Mesothelial cell of epicardium (in vitro differentiated cells): Measurements from ENCODE around the gene CLDN4. TPM values are rescaled to one million over a fixed set of nuclear protein-coding genes. Genes with fewer than 3 reads are reported as not detected.

ENCODE experiments used
- DNase-seq, 2 experiments: peaks; one replicate each; pipeline ENCODE4 v3.0.0; 2021; ENCODE audit warnings: low spot score in 2 of 2; ENCODE audit not compliant: unreplicated experiment in 2 of 2
- H3K27ac Mint-ChIP-seq: 2 replicates; pipeline ENCODE4 v1.8.0; 2021; ENCODE audit warnings: mixed read lengths
- H3K27me3 Mint-ChIP-seq: 2 replicates; pipeline ENCODE4 v1.8.0; 2021; ENCODE audit warnings: low read depth, mixed read lengths
- H3K36me3 Mint-ChIP-seq: 2 replicates; pipeline ENCODE4 v1.8.0; 2021; ENCODE audit warnings: mixed read lengths
- H3K4me1 Mint-ChIP-seq: 2 replicates; pipeline ENCODE4 v1.8.0; 2021; ENCODE audit warnings: mixed read lengths
- H3K4me3 Mint-ChIP-seq: 2 replicates; pipeline ENCODE4 v1.8.0; 2021; ENCODE audit warnings: mild to moderate bottlenecking, moderate library complexity, mixed read lengths
- H3K9me3 Mint-ChIP-seq: 2 replicates; pipeline ENCODE4 v1.8.0; 2021; ENCODE audit warnings: mixed read lengths
- CTCF ChIP-seq: fragments of 200-600 bp; sonication (generic); IDR thresholded peaks from one replicate; pipeline ENCODE4 v1.5.0; 2021; ENCODE audit warnings: antibody characterized with exemption; ENCODE audit not compliant: unreplicated experiment
- total RNA-seq: library from RNA; stranded (reverse); gene quantifications from 3 replicates; pipeline ENCODE4 v1.2.1, GENCODE V29; 2021

Gene CLDN4
- total RNA-seq, 1 donor from 2014 or later, result 165 TPM

DNA sequence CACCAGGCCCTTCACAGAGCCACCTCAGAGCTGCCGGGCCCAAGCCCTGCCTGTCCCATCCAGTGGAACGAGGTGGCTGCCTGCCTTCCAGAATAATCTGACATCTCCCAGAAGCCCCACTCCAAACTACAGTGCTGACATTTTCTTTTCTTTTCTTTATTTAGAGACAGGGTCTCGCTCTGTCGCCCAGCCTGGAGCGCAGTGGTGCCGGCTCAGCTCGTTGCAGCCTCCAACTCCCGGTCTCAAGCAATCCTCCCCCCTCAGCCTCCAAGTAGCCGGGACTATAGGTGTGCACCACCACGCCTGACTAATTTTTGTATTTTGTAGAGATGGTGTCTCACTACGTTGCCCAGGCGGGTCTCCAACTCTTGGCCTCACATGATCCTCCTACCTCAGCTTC, 30.5 kb downstream of the CLDN4 start:
- Mint-ChIP-seq H3K4me1 (no peaks in the 10 kb centered on the region), H3K9me3 (no peaks in the 10 kb centered on the region)
- no peak for TF ChIP-seq CTCF

GRCh38 chr7:73864981-73865711, 34.4 kb downstream of the CLDN4 start:
- peaks cover 5% of the 10 kb centered on the region for H3K4me1 Mint-ChIP-seq
- no peaks in the 10 kb centered on the region for H3K9me3 Mint-ChIP-seq
- H3K27ac Mint-ChIP-seq, result no peak overlapping the region
- H3K4me3 Mint-ChIP-seq, result no peak overlapping the region
- DNase-seq, result no peak
- no peaks in the 10 kb centered on the region for H3K36me3 Mint-ChIP-seq
- no peaks in the 10 kb centered on the region for H3K27me3 Mint-ChIP-seq
- no peak for TF ChIP-seq CTCF

More for the DNA sequence above, 30.5 kb downstream of the CLDN4 start:
- no peak overlapping the region for H3K4me3 Mint-ChIP-seq
- no peak for DNase-seq
- H3K27ac Mint-ChIP-seq, result no peak overlapping the region
- H3K27me3 Mint-ChIP-seq, result peaks cover 13% of the 10 kb centered on the region
- H3K36me3 Mint-ChIP-seq, result no peaks in the 10 kb centered on the region

DNA sequence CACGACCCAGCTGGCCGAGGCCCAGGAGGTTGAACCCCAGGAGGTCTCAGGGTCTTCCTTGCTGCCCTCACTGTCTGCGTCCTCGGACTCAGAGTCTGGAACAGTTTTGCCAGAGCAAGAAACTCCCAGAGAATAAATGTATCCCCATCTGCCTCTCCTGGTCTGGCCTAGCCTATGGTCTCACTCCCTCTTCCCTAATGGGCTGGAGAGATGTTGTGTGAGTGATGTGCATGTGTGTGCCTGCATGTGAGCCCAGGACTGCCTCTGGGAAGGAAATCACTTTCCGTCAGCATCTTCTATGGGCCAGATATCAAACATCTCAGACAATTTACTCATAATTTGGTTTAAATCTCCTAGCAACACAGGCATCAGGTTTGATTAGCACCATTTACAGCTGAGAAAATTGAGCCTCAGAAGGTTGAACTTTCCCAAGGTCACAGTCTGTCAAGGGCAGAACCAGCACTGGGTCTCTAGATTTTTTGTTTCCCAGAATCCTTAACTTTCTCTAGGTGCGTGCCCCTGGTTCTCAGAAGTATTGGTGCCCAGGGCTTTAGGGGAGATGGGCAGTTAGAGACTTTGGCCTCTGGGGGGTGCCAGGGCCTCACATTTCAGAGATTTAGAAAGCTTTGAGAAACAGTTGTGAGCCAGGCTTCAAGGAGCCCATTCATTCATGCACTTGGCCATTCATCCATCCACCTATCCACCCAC, 35.1 kb downstream of the CLDN4 start:
- TF ChIP-seq CTCF, result no peak
- peaks cover 8% of the 10 kb centered on the region for H3K4me1 Mint-ChIP-seq
- H3K9me3 Mint-ChIP-seq, result no peaks in the 10 kb centered on the region
- H3K36me3 Mint-ChIP-seq, result no peaks in the 10 kb centered on the region
- peak in 1 of 2 experiments; percentile 56 for DNase-seq
- H3K4me3 Mint-ChIP-seq, result no peak overlapping the region
- no peaks in the 10 kb centered on the region for H3K27me3 Mint-ChIP-seq
- H3K27ac Mint-ChIP-seq, result no peak overlapping the region

GRCh38 chr7:73866446-73866767, 35.6 kb downstream of the CLDN4 start:
- Mint-ChIP-seq H3K27me3 (no peaks in the 10 kb centered on the region), H3K4me1 (peaks cover 11% of the 10 kb centered on the region), H3K36me3 (no peaks in the 10 kb centered on the region), H3K27ac (no peak overlapping the region), H3K9me3 (no peaks in the 10 kb centered on the region), H3K4me3 (no peak overlapping the region)
- DNase-seq, result no peak
- TF ChIP-seq CTCF, result no peak

- DNase-seq, result no peak
- no peak for TF ChIP-seq CTCF
- no peak overlapping the region for H3K27ac Mint-ChIP-seq
- H3K9me3 Mint-ChIP-seq, result no peaks in the 10 kb centered on the region
- no peaks in the 10 kb centered on the region for H3K36me3 Mint-ChIP-seq
- H3K4me3 Mint-ChIP-seq, result no peak overlapping the region
- no peaks in the 10 kb centered on the region for H3K27me3 Mint-ChIP-seq
- H3K4me1 Mint-ChIP-seq, result peaks cover 12% of the 10 kb centered on the region
Measured at GRCh38 chr7:73869011-73869798, 38.4 kb downstream of the CLDN4 start.
